GM23338 (cell line): ENCODE data around the gene ADCY1. TPM values are rescaled to one million over a fixed set of nuclear protein-coding genes. Genes with fewer than 3 reads are reported as not detected.

Source experiments
- ATAC-seq: fragments of 200-7000 bp; cut with Tn5 transposase; 3 replicates; pipeline ENCODE4 v1.9.1; 2020
- DNase-seq: peaks from one replicate; pipeline ENCODE4 v3.0.0-alpha.2; 2015; ENCODE audit warnings: low spot score
- H2AFZ ChIP-seq: fragments of 200-600 bp; sonication (generic); 2 replicates; pipeline ENCODE4 v1.8.0; 2016; ENCODE audit warnings: antibody characterized with exemption, mild to moderate bottlenecking, moderate library complexity
- H3F3A ChIP-seq: fragments of 200-600 bp; sonication (generic); replicated peaks from 2 replicates; pipeline ENCODE4 v1.8.0; 2017; ENCODE audit warnings: antibody characterized with exemption, mixed run types, low read depth
- H3K27ac ChIP-seq: fragments of 200-600 bp; sonication (generic); 2 replicates; pipeline ENCODE4 v1.6.1; 2016; ENCODE audit warnings: low read depth
- H3K27me3 ChIP-seq: fragments of 200-600 bp; sonication (generic); 2 replicates; pipeline ENCODE4 v1.8.0; 2016; ENCODE audit warnings: mild to moderate bottlenecking, mixed run types, moderate library complexity; ENCODE audit not compliant: insufficient read depth
- H3K36me3 ChIP-seq: fragments of 200-600 bp; sonication (generic); 2 replicates; pipeline ENCODE4 v1.8.0; 2016; ENCODE audit warnings: mild to moderate bottlenecking; ENCODE audit not compliant: insufficient read depth
- H3K4me1 ChIP-seq: fragments of 200-600 bp; sonication (generic); 2 replicates; pipeline ENCODE4 v1.8.0; 2016; ENCODE audit warnings: mild to moderate bottlenecking, moderate library complexity; ENCODE audit not compliant: insufficient read depth
- H3K4me2 ChIP-seq: fragments of 200-600 bp; sonication (generic); 2 replicates; pipeline ENCODE4 v1.7.1; 2017; ENCODE audit warnings: mixed run types
- H3K4me3 ChIP-seq: fragments of 200-600 bp; sonication (generic); 2 replicates; pipeline ENCODE4 v1.6.1; 2016; ENCODE audit warnings: mixed run types
- H3K79me2 ChIP-seq: fragments of 200-600 bp; sonication (generic); replicated peaks from 2 replicates; pipeline ENCODE4 v1.8.0; 2017; ENCODE audit warnings: mild to moderate bottlenecking; ENCODE audit not compliant: insufficient read depth
- H3K9me2 ChIP-seq: fragments of 200-600 bp; sonication (generic); 2 replicates; pipeline ENCODE4 v1.8.0; 2017; ENCODE audit not compliant: insufficient read depth
- H4K20me1 ChIP-seq: fragments of 200-600 bp; sonication (generic); replicated peaks from 2 replicates; pipeline ENCODE4 v1.8.0; 2017; ENCODE audit warnings: mild to moderate bottlenecking; ENCODE audit not compliant: insufficient read depth
- H3K27ac Mint-ChIP-seq: 2 replicates; pipeline ENCODE4 v1.8.0; 2020; ENCODE audit warnings: inconsistent platforms, mild to moderate bottlenecking, moderate library complexity, mixed read lengths
- H3K27me3 Mint-ChIP-seq: 3 replicates; pipeline ENCODE4 v1.8.0; 2022; ENCODE audit warnings: low read depth, mild to moderate bottlenecking, moderate library complexity, mixed read lengths, inconsistent platforms; ENCODE audit not compliant: insufficient read depth, poor library complexity
- H3K36me3 Mint-ChIP-seq: 3 replicates; pipeline ENCODE4 v1.8.0; 2021; ENCODE audit warnings: low read depth, mild to moderate bottlenecking, inconsistent platforms, moderate library complexity, mixed read lengths
- H3K4me1 Mint-ChIP-seq: 3 replicates; pipeline ENCODE4 v1.8.0; 2020; ENCODE audit warnings: mild to moderate bottlenecking, inconsistent platforms, mixed read lengths
- H3K4me3 Mint-ChIP-seq: 3 replicates; pipeline ENCODE4 v1.8.0; 2021; ENCODE audit warnings: moderate library complexity, mild to moderate bottlenecking, inconsistent platforms, mixed read lengths
- H3K9me3 Mint-ChIP-seq: 3 replicates; pipeline ENCODE4 v1.8.0; 2020; ENCODE audit warnings: moderate library complexity, mild to moderate bottlenecking, inconsistent platforms, mixed read lengths
- CREB1 ChIP-seq: fragments of 250-450 bp; sonication (Bioruptor Pico); IDR thresholded peaks from 2 replicates; pipeline ENCODE4 v1.5.0; 2020; ENCODE audit warnings: low read depth, mild to moderate bottlenecking, moderate library complexity
- EZH2 ChIP-seq: fragments of 200-600 bp; sonication (generic); IDR thresholded peaks from one replicate; pipeline ENCODE4 v1.8.0; 2017; ENCODE audit warnings: antibody characterized with exemption, mild to moderate bottlenecking, low read depth; ENCODE audit not compliant: unreplicated experiment
- EZH2phosphoT487 ChIP-seq: fragments of 200-600 bp; sonication (generic); IDR thresholded peaks from one replicate; pipeline ENCODE4 v1.8.1; 2018; ENCODE audit warnings: antibody characterized with exemption; ENCODE audit not compliant: unreplicated experiment
- JUNB ChIP-seq: IDR thresholded peaks from one replicate; pipeline ENCODE4 v1.6.1; 2016; ENCODE audit warnings: antibody characterized with exemption; ENCODE audit not compliant: unreplicated experiment
- NANOG ChIP-seq: IDR thresholded peaks from 2 replicates; pipeline ENCODE4 v1.6.1; 2016; ENCODE audit warnings: antibody characterized with exemption, borderline replicate concordance
- POLR2AphosphoS5 ChIP-seq: IDR thresholded peaks from 2 replicates; pipeline ENCODE4 v1.6.1; 2016; ENCODE audit warnings: antibody characterized with exemption, low read depth
- STAT1 ChIP-seq: IDR thresholded peaks from one replicate; pipeline ENCODE4 v1.6.1; 2016; ENCODE audit warnings: antibody characterized with exemption; ENCODE audit not compliant: unreplicated experiment
- ZNF331 ChIP-seq: fragments of 250-450 bp; sonication (Bioruptor Pico); IDR thresholded peaks from 2 replicates; pipeline ENCODE4 v1.5.0; 2020; ENCODE audit warnings: low read depth, mild to moderate bottlenecking, moderate library complexity
- ZNF462 ChIP-seq: fragments of 250-450 bp; sonication (Bioruptor Pico); IDR thresholded peaks from 2 replicates; pipeline ENCODE4 v1.5.0; 2020; ENCODE audit warnings: mild to moderate bottlenecking, moderate library complexity
- polyA plus RNA-seq: library from polyadenylated mRNA; unstranded; fragments of >200 nt; fragmentation: Nextera tagmentation; extraction: Ambion mirVana; gene quantifications from 2 replicates; pipeline ENCODE4 v1.2.1, GENCODE V29; 2016
- total RNA-seq: library from RNA; depleted of rRNA; stranded (reverse); fragments of >200 nt; shearing (Covaris generic); gene quantifications from 2 replicates; pipeline ENCODE4 v1.2.3, GENCODE V29; 2014
- TF ChIP-seq, protein P1 (sequence below): IDR thresholded peaks from 2 replicates; pipeline ENCODE4 v1.6.1; 2016; ENCODE audit warnings: antibody characterized with exemption
- TF ChIP-seq, protein P2 (sequence below): IDR thresholded peaks from one replicate; pipeline ENCODE4 v1.6.1; 2018; ENCODE audit warnings: antibody characterized with exemption; ENCODE audit not compliant: unreplicated experiment

Gene ADCY1
- total and polyA plus RNA-seq, 2 experiments from 2014 or later: 2.3 to 18.7 TPM

GRCh38 chr7:45623157-45623556, 49.0 kb downstream of the ADCY1 start:
- Mint-ChIP-seq H3K27me3 (peaks cover 6% of the 10 kb centered on the region), H3K4me1 (no peaks in the 10 kb centered on the region), H3K9me3 (peaks cover 6% of the 10 kb centered on the region), H3K4me3 (no peak overlapping the region), H3K27ac (no peak overlapping the region), H3K36me3 (peaks cover 11% of the 10 kb centered on the region)
- Histone ChIP-seq H3K27me3 (no peaks in the 10 kb centered on the region), H3K36me3 (no peaks in the 10 kb centered on the region), H3F3A (no peaks in the 10 kb centered on the region), H3K9me2 (no peaks in the 10 kb centered on the region), H4K20me1 (no peaks in the 10 kb centered on the region), H2AFZ (no peak overlapping the region), H3K27ac (no peak overlapping the region), H3K4me3 (no peak overlapping the region), H3K79me2 (no peaks in the 10 kb centered on the region), H3K4me1 (no peaks in the 10 kb centered on the region), H3K4me2 (no peak overlapping the region)
- no peak for DNase-seq
- TF ChIP-seq, protein P1, sequence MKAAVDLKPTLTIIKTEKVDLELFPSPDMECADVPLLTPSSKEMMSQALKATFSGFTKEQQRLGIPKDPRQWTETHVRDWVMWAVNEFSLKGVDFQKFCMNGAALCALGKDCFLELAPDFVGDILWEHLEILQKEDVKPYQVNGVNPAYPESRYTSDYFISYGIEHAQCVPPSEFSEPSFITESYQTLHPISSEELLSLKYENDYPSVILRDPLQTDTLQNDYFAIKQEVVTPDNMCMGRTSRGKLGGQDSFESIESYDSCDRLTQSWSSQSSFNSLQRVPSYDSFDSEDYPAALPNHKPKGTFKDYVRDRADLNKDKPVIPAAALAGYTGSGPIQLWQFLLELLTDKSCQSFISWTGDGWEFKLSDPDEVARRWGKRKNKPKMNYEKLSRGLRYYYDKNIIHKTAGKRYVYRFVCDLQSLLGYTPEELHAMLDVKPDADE: no peak
- TF ChIP-seq ZNF331 (CRISPR knock-in tag) (no peak), CREB1 (CRISPR knock-in tag) (no peak), JUNB (no peak)
- no peak for ATAC-seq

DNA sequence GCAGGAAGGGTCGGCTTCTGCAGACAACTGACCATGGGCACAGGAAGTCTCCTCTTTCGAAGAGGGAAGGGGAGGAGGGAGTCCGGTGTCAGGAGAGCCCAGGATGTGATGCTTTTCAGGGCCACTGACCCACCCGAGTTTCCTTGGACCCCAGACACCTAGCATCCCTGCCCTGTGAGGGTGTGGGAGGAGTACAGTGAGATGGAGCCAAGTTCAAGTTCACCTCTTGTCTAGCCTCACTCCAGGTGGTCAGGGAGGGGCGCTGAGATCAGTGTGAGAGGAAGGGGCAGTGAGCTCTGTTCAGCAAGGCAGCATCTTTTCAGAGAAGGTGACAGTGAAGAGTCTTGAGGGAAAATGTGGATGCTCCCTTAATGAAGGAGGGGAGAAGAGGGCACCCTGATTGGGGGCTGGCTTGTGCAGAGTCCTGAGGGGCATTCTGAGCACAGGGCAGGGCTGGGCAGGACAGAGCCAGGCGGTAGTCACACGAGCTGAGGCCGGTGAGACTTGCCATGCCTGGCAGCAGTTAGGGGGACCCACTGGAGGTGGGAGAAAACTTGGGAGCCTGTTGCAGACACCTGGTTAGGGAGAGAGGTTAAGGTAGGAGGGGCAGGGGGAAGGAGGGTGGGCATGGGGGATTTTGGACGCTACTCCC, 49.7 kb downstream of the ADCY1 start:
- Mint-ChIP-seq H3K4me1 (no peaks in the 10 kb centered on the region), H3K4me3 (no peak overlapping the region), H3K9me3 (peaks cover 13% of the 10 kb centered on the region), H3K27ac (no peak overlapping the region), H3K36me3 (peaks cover 18% of the 10 kb centered on the region), H3K27me3 (peaks cover 6% of the 10 kb centered on the region)
- H4K20me1 ChIP-seq: no peaks in the 10 kb centered on the region
- H3K4me1 ChIP-seq: no peaks in the 10 kb centered on the region
- H3K9me2 ChIP-seq: no peaks in the 10 kb centered on the region
- H2AFZ ChIP-seq: no peak overlapping the region
- DNase-seq (no peak), ATAC-seq (no peak)
- no peaks in the 10 kb centered on the region for H3F3A ChIP-seq
- no peaks in the 10 kb centered on the region; the same call in 1 of the 2 replicates for H3K36me3 ChIP-seq
- no peaks in the 10 kb centered on the region for H3K79me2 ChIP-seq
- H3K27me3 ChIP-seq: no peaks in the 10 kb centered on the region
- H3K27ac ChIP-seq: no peak overlapping the region
- H3K4me3 ChIP-seq: no peak overlapping the region
- H3K4me2 ChIP-seq: no peak overlapping the region
- TF ChIP-seq STAT1 (no peak), EZH2 (no peak), ZNF331 (CRISPR knock-in tag) (no peak), EZH2phosphoT487 (no peak), POLR2AphosphoS5 (no peak), NANOG (no peak), ZNF462 (CRISPR knock-in tag) (no peak), CREB1 (CRISPR knock-in tag) (no peak)
- TF ChIP-seq, protein P2, sequence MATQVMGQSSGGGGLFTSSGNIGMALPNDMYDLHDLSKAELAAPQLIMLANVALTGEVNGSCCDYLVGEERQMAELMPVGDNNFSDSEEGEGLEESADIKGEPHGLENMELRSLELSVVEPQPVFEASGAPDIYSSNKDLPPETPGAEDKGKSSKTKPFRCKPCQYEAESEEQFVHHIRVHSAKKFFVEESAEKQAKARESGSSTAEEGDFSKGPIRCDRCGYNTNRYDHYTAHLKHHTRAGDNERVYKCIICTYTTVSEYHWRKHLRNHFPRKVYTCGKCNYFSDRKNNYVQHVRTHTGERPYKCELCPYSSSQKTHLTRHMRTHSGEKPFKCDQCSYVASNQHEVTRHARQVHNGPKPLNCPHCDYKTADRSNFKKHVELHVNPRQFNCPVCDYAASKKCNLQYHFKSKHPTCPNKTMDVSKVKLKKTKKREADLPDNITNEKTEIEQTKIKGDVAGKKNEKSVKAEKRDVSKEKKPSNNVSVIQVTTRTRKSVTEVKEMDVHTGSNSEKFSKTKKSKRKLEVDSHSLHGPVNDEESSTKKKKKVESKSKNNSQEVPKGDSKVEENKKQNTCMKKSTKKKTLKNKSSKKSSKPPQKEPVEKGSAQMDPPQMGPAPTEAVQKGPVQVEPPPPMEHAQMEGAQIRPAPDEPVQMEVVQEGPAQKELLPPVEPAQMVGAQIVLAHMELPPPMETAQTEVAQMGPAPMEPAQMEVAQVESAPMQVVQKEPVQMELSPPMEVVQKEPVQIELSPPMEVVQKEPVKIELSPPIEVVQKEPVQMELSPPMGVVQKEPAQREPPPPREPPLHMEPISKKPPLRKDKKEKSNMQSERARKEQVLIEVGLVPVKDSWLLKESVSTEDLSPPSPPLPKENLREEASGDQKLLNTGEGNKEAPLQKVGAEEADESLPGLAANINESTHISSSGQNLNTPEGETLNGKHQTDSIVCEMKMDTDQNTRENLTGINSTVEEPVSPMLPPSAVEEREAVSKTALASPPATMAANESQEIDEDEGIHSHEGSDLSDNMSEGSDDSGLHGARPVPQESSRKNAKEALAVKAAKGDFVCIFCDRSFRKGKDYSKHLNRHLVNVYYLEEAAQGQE: no peak
